GM21390 (cell line): ENCODE measurements around the gene PUS1.

Experiments
- ATAC-seq: cut with Tn5 transposase; IDR thresholded peaks from one replicate; pipeline ENCODE4 v1.9.1; 2021; ENCODE audit not compliant: unreplicated experiment

Gene PUS1

DNA sequence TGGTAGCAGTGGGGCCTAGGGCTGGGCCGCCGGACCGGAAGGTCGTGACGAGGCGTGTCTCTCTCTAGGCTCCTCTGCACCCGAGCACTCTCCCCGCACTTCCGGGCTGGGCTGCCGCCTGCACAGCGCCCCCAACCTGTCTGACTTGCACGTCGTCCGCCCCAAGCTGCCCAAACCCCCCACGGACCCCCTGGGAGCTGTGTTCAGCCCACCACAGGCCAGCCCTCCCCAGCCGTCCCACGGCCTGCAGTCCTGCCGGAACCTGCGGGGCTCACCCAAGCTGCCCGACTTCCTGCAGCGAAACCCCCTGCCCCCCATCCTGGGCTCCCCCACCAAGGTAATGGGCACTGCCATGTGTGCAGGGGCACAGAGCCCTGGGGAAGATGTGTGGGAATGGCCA, 13.3 kb upstream of the PUS1 start:
- no peak for ATAC-seq

DNA sequence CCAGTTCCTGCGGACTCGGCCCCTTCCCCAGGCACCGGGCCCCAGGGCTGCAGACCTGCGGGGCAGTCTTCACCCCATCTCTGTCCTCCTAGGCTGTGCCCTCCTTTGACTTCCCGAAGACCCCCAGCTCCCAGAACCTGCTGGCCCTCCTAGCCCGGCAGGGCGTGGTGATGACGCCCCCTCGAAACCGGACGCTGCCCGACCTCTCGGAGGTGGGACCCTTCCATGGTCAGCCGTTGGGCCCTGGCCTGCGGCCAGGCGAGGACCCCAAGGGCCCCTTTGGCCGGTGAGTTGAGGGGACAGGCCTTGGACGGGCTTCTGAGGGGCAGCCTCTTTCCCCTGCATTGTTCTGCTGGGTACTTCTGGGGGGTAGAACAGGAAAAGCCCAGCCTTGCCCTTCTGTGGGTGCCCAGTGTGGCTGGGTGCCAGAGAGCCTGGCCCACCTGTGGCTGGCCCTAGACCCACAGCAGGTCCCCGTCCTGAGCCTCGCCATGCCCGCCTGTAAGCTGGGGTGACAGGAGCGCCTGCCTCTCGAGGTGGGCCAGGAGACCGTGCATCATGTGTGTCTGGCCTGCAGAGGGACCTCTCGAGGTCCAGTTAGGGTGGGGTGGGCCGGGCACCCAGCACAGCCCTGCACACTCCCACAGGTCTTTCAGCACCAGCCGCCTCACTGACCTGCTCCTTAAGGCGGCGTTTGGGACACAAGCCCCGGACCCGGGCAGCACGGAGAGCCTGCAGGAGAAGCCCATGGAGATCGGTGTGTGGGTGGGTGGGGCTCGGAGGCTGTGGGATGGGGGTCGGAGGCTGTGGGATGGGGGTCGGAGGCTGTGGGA, 12.6 kb upstream of the PUS1 start:
- ATAC-seq = no peak

DNA sequence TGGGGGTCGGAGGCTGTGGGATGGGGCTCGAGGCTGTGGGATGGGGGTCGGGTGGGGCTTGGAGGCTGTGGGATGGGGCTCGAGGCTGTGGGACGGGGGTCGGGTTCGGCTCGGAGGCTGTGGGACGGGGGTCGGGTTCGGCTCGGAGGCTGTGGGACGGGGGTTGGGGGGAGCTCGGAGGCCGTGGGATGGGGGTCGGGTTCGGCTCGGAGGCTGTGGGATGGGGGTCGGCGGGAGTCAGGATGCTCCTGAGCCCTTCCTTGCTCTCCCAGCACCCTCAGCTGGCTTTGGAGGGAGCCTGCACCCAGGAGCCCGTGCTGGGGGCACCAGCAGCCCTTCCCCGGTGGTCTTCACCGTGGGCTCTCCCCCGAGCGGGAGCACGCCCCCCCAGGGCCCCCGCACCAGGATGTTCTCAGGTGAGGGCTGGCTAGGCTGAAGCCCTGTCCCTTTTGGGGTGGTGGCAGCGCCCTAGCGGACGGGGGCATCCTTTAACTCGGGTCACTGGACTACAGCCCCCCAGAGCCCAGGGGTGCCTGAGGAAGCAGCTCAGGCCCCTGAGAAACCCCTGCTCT, 11.9 kb upstream of the PUS1 start:
- ATAC-seq = no peak

DNA sequence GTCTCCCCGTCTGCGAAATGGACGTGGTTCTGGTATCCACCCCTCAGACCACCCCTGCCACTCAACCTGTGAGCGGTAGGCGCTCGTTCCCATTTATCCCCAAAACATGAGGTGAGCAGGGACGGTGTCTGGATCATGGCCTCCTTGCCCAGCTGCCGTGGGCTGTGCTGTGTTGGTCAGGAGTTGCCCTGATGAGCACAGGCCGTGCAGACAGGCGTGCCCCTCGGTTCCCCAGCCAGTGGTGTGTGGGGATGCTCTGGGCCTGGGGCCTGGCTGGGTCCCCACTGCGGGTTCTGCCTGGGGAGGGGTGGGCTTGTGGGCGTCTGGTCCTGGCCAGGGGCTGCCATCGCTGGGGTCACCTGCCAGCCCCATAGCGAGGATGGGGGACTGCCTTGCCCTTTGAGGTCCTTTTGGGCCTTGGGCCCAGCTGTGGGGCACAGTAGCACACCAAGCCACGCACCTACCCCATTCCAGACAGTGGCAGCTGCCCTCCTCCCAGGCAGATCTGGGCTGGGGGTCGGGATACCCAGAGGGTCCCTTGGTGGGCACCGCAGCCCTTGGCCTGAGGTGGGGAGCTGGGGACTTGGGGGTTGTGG, 11.3 kb upstream of the PUS1 start:
- no peak for ATAC-seq

DNA sequence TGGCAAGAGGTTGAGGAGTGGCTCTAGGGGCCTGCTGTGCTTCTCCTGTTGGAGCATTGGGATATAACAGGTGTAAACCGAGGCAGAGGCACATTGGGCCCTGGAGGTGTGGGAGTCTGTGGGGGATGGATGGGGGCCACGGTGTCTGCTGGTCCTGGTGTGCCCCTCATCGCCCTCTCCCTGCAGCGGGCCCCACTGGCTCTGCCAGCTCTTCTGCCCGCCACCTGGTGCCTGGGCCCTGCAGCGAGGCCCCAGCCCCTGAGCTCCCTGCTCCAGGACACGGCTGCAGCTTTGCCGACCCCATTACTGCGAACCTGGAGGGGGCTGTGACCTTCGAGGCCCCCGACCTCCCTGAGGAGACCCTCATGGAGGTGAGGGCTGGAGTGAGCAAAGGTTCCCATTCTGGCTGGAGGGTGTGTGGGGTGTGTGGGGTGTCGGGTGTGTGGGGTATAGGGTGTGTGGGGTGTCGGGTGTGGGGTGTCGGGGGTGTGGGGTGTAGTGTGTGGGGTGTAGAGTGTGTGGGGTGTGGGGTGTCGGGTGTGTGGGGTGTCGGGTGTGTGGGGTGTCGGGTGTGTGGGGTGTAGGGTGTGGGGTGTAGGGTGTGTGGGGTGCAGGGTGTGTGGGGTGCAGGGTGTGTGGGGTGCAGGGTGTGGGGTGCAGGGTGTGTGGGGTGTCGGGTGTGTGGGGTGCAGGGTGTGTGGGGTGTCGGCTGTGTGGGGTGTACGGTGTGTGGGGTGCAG, 10.6 kb upstream of the PUS1 start:
- no peak for ATAC-seq

DNA sequence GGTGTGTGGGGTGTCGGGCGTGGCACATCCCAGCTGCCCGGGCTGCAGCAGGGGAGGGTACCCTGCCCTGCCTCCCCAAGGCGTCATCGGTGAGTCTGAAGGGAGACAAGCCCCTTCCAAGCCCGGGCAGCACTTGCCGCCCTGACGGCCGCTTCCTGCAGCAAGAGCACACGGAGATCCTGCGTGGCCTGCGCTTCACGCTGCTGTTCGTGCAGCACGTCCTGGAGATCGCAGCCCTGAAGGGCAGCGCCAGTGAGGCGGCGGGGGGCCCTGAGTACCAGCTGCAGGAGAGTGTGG, 10.1 kb upstream of the PUS1 start:
- no peak for ATAC-seq

DNA sequence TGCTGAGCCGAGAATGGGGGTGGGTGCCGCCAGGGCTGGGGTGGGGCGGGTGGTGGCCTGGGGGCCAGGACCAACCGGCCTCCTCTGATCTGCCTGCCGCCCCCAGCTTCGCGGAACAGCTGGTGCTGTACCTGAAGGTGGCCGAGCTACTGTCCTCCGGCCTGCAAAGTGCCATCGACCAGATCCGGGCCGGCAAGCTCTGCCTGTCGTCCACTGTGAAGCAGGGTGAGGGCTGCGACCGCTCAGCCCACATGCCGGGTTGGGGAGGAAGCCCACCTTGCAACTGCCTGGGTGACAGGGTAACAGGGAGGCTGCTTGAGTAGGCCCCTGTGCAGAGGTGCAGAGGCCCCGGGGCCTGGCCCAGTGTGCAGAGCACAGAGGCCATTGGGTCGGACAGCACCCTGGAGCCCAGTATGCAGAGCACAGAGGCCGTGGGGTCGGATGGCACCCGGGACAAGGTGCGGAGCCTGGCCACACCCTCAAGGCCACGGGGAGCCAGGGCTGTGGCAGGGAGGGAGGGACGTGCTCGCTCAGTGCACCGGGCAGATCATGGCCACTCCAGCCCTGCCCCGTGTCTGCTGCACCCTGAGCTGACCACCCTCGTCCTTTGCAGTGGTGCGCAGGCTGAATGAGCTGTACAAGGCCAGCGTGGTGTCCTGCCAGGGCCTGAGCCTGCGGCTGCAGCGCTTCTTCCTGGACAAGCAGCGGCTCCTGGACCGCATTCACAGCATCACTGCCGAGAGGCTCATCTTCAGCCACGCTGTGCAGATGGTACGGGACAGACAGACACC, 9.5 kb upstream of the PUS1 start:
- ATAC-seq = no peak

DNA sequence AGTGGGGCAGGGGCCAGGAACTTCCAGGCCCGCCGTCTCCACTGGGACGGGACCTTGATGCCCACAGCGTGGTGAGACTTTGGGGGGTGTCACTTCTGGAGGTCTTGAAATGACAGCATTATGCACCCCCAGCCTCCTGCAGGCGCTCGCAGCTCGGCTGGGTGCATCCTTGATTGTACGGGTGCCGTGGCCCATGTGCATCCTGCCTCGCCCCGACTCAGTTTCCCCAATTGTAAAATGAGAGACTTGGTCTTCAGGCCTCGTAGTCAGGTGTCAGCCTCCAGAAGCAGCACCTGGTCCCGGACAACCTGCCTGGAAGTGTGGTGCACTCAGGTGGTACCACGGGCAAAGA, 8.9 kb upstream of the PUS1 start:
- no peak for ATAC-seq

DNA sequence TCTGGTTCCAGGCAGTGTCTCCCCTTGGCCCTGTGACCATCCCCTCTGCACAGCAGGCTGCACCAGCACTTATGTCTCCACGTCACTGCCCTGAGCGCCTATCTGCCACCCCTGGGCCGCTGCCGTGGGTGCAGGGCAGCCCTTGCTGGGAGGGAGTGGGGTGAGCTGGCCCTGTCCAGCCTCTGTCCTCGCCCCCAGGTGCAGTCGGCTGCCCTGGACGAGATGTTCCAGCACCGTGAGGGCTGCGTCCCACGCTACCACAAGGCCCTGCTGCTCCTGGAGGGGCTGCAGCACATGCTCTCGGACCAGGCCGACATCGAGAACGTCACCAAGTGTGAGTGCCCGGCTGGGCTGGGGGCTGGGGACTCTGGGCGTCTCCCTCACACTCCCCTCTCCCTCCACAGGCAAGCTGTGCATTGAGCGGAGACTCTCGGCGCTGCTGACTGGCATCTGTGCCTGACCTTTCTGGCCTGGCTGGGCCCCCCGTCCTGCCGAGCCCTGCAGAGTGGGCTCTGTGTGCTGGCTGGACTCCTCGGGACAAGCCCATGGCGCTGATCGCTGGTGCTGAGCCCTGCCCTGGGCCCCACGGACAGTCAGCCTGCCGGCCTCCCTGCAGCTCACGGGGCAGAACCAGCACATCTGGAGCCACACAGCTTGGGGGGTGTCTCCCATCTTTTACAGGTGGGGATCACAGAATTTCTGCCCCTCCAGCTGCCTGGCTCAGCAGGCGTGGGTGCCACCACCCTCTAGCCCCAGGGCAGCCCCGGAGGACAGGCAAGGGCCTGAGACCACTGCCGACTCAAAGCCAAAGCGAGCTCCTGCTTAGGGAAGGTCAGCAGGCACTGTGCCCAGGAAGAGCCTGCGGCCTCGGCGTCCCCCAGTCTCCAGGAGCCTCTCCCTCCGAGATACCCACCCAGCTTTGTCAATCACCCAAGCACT, 7.9 kb upstream of the PUS1 start:
- ATAC-seq = no peak

DNA sequence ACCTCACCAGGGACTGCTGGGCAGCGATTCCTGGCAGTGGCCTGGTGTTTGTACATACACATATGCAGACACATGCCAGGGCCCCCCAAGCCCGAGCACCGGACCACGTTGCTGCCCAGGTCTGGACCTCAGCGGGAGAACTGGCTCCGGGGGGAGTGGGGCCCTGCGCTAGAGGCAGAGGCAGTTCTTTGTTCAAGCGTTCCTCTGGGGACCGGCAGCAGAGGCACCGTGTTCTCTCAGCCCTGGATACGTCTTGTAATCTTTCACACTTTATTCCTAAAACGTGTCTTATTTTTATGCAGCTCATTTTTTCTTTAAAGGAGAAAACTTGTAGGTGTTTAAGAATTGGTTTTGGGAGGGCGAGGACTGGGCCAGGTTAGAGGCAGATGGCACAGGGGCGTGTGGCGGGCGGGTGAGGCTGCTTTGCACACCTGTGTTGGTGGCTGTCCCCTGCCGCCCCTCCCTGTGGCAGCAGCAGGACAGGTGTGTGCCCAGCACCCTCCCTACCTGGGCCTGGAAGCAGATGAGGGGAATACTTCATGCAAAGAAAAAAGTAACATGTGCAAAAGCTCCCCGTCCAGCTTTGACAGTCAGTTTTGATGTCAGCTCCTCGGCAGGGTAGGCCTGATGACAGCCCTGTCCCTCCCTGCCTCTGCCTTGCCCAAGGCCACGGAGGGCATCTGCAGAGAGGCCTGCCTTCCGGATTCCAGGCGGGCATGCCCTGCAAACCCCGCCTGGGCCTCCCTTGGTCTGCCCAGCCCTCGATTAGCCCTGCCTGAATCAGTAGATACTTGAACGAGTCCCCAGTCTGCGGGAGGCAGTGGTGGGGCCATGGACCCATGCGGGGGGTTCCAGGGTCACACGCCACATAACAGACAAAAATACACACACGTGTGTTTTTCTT, 7.0 kb upstream of the PUS1 start:
- no peak for ATAC-seq

DNA sequence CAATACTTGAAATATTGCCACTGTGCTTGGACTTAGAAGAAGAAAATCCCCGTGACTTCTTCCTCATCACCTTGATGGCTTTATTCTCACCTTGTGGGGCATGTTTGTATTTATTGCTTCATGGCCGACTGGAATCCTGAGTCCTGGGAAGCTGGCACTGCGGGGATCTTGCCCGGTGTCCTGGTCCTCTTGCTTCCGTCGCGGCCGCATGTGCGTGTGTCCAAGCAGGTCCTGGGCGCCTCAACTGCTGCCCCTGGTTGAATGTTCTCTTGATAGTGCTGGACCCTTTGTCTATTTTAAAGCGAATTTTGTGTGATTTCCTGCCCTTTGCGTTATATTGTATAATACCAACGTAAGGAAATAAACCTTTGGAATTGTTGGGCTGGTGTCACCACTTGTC, 6.3 kb upstream of the PUS1 start:
- no peak for ATAC-seq

DNA sequence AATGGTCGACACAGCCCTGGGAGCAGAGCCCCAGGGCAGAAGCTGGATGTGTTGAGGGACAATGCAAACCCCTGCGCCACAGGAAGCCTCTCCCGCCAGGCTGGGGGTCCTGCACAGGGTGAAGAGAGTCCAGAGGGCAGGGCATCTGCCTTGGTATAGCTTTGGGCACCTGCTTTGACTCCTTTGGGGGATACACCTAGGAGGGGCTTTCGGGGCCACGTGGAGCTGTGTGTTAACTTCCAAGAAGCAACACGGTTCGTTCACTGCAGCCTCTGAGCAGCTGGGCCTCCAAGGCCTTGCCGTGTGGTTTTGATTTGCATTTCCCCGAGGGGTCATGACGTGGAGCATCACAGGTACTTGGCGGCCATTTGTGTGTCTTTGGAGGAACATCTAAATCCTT, 5.8 kb upstream of the PUS1 start:
- peak; percentile 79 for ATAC-seq

DNA sequence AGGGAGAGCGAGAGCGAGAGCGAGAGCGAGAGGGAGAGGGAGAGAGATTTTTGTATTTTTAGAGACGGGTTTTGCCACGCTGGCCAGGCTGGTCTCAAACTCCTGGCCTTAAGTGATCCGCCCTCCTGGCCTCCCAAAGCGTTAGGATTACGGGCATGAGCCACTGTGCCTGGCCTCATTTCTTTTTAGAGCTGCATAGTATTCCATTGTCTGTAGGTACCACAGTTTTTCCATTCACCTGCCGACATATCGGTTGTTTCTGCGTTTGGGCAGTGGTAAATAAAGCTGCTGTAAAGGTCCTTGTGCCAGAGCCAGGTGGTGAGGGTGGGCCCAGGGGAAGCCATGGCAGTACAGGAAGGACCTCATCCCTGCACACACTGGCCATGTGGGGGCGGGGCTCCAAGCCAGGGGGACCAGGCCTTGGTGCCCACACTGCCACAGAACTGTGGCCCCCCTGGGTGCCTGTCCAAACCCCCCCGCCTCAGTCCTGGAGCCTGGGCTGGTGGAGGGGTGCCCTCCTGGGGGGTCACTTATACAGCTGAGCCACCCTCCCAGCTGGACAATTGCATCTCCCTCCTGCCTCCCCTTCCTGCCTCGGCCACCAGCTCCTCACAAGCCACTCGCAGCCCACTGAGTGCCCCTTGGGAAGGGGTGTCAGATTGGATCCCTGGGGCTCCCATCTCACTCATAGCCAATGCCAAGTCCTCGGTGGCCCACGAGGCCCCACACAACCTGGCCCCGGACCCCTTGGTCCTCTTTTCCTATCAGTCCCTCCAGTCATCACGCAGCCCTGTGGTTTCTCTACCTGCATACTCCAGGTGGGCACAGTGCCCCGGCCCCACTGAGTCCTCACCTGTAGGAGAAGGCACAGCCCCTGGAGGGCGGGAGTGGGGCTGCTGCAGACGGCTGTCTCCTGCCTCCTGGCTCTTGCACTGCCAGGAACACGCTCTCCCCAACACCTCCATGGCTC, 1.7 kb upstream of the PUS1 start:
- ATAC-seq = no peak

DNA sequence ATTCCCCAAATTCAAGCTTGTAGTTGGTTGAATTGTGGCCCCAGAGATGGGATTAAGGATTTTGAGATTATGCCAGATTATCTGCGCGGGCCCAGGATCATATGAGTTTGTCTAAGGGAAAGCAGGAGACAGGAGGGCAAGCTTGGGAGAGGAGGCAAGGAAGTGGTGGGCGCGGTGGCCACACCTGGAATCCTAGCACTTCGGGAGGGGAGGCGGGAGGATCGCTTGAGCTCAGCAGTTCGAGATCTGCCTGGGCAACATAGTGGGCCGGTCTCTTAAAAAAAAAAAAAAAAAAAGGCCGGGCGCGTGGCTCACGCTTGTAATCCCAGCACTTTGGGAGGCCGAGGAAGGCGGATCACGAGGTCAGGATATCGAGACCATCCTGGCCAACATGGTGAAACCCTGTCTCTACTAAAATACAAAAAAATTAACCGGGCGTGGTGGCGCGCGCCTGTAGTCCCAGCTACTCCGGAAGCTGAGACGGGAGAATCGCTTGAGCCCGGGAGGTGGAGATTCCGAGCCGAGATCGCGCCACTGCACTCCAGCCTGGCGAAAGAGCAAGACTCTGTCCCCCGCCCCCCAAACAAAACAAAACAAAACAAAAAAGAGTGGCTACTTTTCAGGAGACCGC, 881 bp upstream of the PUS1 start:
- peak; percentile 2 for ATAC-seq

DNA sequence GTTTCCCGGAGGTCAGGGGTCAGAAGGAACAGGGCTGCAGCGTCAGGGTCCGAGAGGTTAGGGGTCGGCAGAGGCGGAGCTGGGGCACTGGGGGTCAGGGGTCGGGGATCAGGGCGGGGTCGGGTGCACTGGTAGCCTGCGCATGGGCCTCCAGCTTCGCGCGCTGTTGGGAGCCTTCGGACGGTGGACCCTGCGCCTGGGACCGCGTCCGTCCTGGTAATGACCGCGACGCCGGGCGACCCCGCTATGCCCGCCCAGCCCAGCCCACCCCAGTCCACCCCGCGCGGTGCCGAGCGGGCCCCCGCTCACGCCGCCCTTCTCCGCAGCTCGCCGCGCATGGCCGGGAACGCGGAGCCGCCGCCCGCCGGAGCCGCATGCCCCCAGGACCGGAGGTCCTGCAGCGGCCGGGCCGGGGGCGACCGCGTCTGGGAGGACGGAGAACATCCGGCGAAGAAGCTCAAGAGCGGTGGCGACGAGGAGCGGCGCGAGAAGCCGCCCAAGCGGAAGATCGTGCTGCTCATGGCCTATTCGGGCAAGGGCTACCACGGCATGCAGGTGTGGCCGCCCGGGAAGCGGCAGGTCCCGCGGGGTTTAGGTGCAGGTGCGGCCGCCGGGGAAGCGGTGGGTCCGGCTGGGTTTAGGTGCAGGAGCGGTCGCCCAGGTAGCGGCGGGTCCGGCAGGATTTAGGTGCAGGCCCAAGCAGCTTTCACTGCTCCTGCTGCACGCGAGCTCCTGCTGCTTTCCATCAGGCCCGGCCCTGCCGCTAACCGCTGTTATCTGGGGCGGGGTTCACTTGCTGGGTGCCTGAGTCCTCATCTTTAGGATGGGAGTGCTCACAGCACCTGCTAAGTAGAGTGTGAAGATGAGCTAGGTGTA, 743 bp downstream of the PUS1 start:
- no peak for ATAC-seq

DNA sequence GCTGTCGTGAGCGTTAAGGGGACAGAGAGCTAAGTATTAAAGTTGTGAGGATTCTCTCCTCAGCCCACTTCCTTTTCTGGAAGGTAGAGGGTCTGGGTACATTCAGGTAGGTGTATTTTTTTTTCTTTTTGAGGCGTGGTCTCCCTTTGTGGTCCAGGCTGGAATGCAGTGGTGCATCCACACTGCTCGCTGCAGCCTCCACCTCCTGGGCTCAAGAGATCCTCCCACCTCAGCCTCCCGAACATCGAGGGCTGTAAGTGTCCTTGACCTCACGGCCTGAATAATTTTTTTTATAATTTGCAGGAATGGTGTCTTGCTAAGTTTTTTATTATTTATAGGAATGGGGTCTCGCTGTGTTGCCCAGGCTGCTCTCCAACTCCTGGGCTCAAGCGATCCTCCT, 1.4 kb downstream of the PUS1 start:
- ATAC-seq = no peak

DNA sequence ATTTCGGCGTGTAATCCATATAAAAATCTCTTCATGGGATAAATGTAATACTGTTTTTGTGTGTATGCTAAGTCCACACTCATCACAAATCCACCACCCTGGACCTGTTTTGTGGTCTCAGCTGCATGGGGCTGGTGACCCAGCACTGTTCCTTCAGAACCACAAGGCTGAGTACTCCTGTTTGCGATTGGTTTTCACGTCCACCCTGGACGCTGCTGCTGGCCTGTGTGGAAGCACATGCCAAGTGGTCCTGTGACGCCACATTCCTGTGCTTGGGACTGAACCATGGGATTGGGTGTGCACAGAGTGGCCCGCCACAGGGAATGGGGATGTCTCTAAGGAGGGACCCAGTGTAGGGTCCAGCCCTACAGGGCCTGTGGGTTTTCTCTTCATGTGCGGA, 4.3 kb downstream of the PUS1 start:
- no peak for ATAC-seq
